Ovary (tissue), 9 donors: ENCODE measurements around the gene FAM170B. TPM values are rescaled to one million over a fixed set of nuclear protein-coding genes. Genes with fewer than 3 reads are reported as not detected.

ENCODE experiments used
- DNase-seq, 5 donors: peaks; one replicate each; pipeline ENCODE4 v3.0.0-alpha.2; 2019 to 2020
- H3K27ac ChIP-seq, 2 donors: fragments of 200-600 bp; one replicate each; pipeline versions ENCODE4 v1.5.1 to v1.8.0; 2019 to 2022
- H3K27me3 ChIP-seq: fragments of 200-600 bp; one replicate; pipeline ENCODE4 v1.8.0; 2022
- H3K36me3 ChIP-seq: fragments of 200-600 bp; sonication (generic); one replicate; pipeline ENCODE4 v1.5.1; 2019
- H3K4me1 ChIP-seq: one replicate; pipeline ENCODE4 v1.8.1; 2013; ENCODE audit warnings: mild to moderate bottlenecking, moderate library complexity; ENCODE audit not compliant: insufficient read depth
- H3K4me3 ChIP-seq: fragments of 200-600 bp; sonication (generic); one replicate; pipeline ENCODE4 v1.5.1; 2017
- H3K9me3 ChIP-seq, 2 donors: fragments of 200-600 bp in 1 of 2; sonication (generic) in 1 of 2; one replicate each; pipeline versions ENCODE4 v1.5.1 to v1.8.1; 2013 to 2019; ENCODE audit warnings: mild to moderate bottlenecking in 1 of 2, moderate library complexity in 1 of 2
- CTCF ChIP-seq, 3 donors: fragments of 450-650 bp in 2 of 3; fragments of 200-600 bp in 1 of 3; IDR thresholded peaks; one replicate each; pipeline versions ENCODE4 v1.5.1 to v1.8.0; 2016 to 2022; ENCODE audit warnings: antibody characterized with exemption in 3 of 3, mild to moderate bottlenecking in 1 of 3
- EP300 ChIP-seq: sonication (generic); formaldehyde crosslinking; IDR thresholded peaks from one replicate; pipeline ENCODE4 v1.6.1; 2017; ENCODE audit warnings: antibody characterized with exemption
- POLR2A ChIP-seq: fragments of 450-650 bp; IDR thresholded peaks from one replicate; pipeline ENCODE4 v1.6.1; 2017; ENCODE audit warnings: antibody characterized with exemption, mild to moderate bottlenecking, moderate library complexity
- WGBS, 3 donors: extraction: QIAGEN DNeasy Blood & Tissue Kit in 1 of 3; methylation state at CpG; one replicate each; pipeline versions ENCODE4 v1.1.5 to v1.1.7; 2013 to 2017; 5-methylcytosine and 5-hydroxymethylcytosine counted together
- intact Hi-C, 4 donors: fragments of 100-400 bp; cut with DNase I; formaldehyde crosslinking; loops; one replicate each; pipeline versions ENCODE4 v1.11.0 to v1.15.1; 2022 to 2023
- polyA plus RNA-seq, 2 donors: library from polyadenylated mRNA; stranded (reverse); fragments of 200-250 nt in 1 of 2; fragments of 350-450 nt in 1 of 2; fragmentation: Illumina TruSeq in 1 of 2; extraction: RNeasy Lipid Tissue Mini Kit (QIAGEN cat#74804) in 1 of 2; gene quantifications; one replicate each; pipeline ENCODE4 v1.2.3, GENCODE V29; 2013 to 2014
- total RNA-seq, 7 donors: library from RNA; depleted of rRNA in 2 of 7; stranded (reverse); fragments of >200 nt in 2 of 7; fragmentation: NEBNext Ultra II Directional in 3 of 7; extraction: Animal tissue kit (Norgen Biotek cat#: 25700) in 3 of 7; gene quantifications; one replicate each; pipeline versions ENCODE4 v1.1.0 to v1.2.4, GENCODE V29; 2016 to 2023
- donor health status: DM: no; HTN: no; CAD: no; lungs with moderate emphysema.
- donor health status: DM: no; HTN: no; CAD: no.
- donor health status: Bipolar disorder and iron deficiency.
- donor health status: DM: yes; HTN: yes; CAD: no.
- donor health status: DM: no; HTN: no; CAD: no.
- donor health status: DM: yes; HTN: yes; CAD: no.

The FAM170B gene
- total and polyA plus RNA-seq, 9 donors = not detected

GRCh38 chr10:49153115-49153514, 19.3 kb upstream of the FAM170B start:
- TF ChIP-seq CTCF (IDR thresholded peaks at IDR 0.05) (no peak), POLR2A (no peak)
- no peak for DNase-seq
- Histone ChIP-seq H3K27me3 (no peaks in the 10 kb centered on the region), H3K4me1 (no peaks in the 10 kb centered on the region), H3K4me3 (no peak overlapping the region), H3K9me3 (no peaks in the 10 kb centered on the region), H3K27ac (no peak overlapping the region), H3K36me3 (no peaks in the 10 kb centered on the region)
- intact Hi-C loops = no loop called here
- WGBS, 3 donors = 45 to 78% (median 49%) methylated on average over 4 of the region's 4 CpGs

- 87 to 89% (median 87%) methylated on average over 4 of the region's 4 CpGs for WGBS, 3 donors
- TF ChIP-seq CTCF (IDR thresholded peaks at IDR 0.05) (no peak), EP300 (no peak), POLR2A (no peak)
- H3K4me3 ChIP-seq = no peak overlapping the region
- no peaks in the 10 kb centered on the region for H3K4me1 ChIP-seq
- H3K27ac ChIP-seq = no peak overlapping the region
- H3K9me3 ChIP-seq = no peaks in the 10 kb centered on the region
- H3K36me3 ChIP-seq = no peaks in the 10 kb centered on the region
- intact Hi-C loops = no loop called here
- no peak for DNase-seq
- no peaks in the 10 kb centered on the region for H3K27me3 ChIP-seq
Observed at GRCh38 chr10:49152663-49153062, 18.8 kb upstream of the FAM170B start.

GRCh38 chr10:49152037-49152436, 18.2 kb upstream of the FAM170B start:
- intact Hi-C loops = no loop called here
- TF ChIP-seq POLR2A = no peak
- no peak for TF ChIP-seq CTCF (IDR thresholded peaks at IDR 0.05)
- Histone ChIP-seq H3K27me3 (no peaks in the 10 kb centered on the region), H3K4me1 (no peaks in the 10 kb centered on the region), H3K36me3 (no peaks in the 10 kb centered on the region), H3K27ac (no peak overlapping the region), H3K4me3 (no peak overlapping the region), H3K9me3 (no peaks in the 10 kb centered on the region)
- 83 to 86% (median 86%) methylated on average over 4 of the region's 4 CpGs for WGBS, 3 donors
- DNase-seq = no peak

DNA sequence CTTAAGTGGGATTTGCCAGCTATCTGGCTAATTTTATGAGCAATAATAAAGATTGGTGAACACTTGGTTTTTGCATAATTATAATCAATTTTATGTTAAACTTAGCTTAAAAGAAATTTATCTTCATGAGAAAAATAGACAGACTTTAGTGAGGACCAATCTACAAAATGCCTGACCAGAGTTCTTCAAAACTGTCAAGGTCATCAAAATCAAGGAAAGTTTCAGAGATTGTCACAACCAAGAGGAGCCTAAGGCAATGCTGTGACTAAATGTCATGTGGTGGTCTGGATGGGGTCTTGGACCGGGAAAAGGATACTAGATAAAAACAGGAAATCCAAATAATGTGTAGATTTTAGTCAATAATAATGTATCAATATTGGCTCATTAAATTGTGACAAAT, 17.7 kb upstream of the FAM170B start:
- no peaks in the 10 kb centered on the region for H3K36me3 ChIP-seq
- WGBS, 3 donors = 83 to 95% (median 89%) methylated on average over 1 of the region's 1 CpG
- TF ChIP-seq EP300 = no peak
- no peak for TF ChIP-seq POLR2A
- TF ChIP-seq CTCF (IDR thresholded peaks at IDR 0.05) = no peak
- intact Hi-C loops = no loop called here
- no peak overlapping the region for H3K27ac ChIP-seq
- no peaks in the 10 kb centered on the region for H3K4me1 ChIP-seq
- H3K27me3 ChIP-seq = no peaks in the 10 kb centered on the region
- no peaks in the 10 kb centered on the region for H3K9me3 ChIP-seq
- DNase-seq = no peak
- no peak overlapping the region for H3K4me3 ChIP-seq

DNA sequence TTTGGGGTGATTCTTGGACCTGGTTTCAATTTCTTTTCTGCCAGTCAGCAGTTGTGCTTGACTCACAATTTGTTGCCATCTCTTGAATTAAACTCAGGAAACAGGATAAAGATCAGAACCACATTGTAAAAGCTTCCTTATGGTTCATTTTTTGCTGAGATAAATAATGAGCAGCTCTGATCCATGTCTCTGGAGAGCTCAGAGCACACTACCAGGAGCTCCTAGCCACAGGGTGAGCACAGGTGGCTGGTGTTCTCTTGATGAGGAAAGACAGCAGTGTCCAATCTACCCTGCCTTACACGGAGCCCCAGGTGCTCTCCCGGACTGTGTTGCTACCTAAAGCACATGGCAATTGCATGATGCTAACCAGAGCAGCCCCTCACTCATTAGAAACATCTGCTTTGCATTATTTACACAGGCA, 17.2 kb upstream of the FAM170B start:
- Histone ChIP-seq H3K36me3 (no peaks in the 10 kb centered on the region), H3K4me3 (no peak overlapping the region), H3K27me3 (no peaks in the 10 kb centered on the region), H3K4me1 (no peaks in the 10 kb centered on the region), H3K27ac (no peak overlapping the region), H3K9me3 (no peaks in the 10 kb centered on the region)
- intact Hi-C loops = no loop called here
- 46 to 55% (median 50%) methylated on average over 2 of the region's 2 CpGs for WGBS, 3 donors
- no peak for DNase-seq
- TF ChIP-seq EP300 = no peak
- no peak for TF ChIP-seq CTCF (IDR thresholded peaks at IDR 0.05)
- no peak for TF ChIP-seq POLR2A
